GM15510 (cell line): ENCODE measurements around the gene ACTRT2.

Experiments used
- POLR2A ChIP-seq: IDR thresholded peaks from 3 replicates; pipeline ENCODE4 v1.6.1; 2011; ENCODE audit warnings: borderline replicate concordance; ENCODE audit not compliant: insufficient read length; ENCODE audit errors: extremely low read depth

Gene ACTRT2

GRCh38 chr1:3037281-3038040 lies 16.2 kb downstream of the ACTRT2 start:
- no peak for TF ChIP-seq POLR2A

- no peak for TF ChIP-seq POLR2A
These were observed 16.9 kb downstream of the ACTRT2 start for GRCh38 chr1:3038113-3038551.

- TF ChIP-seq POLR2A = no peak
These were observed 17.4 kb downstream of the ACTRT2 start for GRCh38 chr1:3038571-3039181.

- TF ChIP-seq POLR2A = no peak
These were observed 18.7 kb downstream of the ACTRT2 start for GRCh38 chr1:3040004-3040403.

- TF ChIP-seq POLR2A = no peak
These were observed 21.2 kb downstream of the ACTRT2 start for GRCh38 chr1:3042481-3042880.

- no peak for TF ChIP-seq POLR2A
These were observed 27.9 kb downstream of the ACTRT2 start for GRCh38 chr1:3049164-3049563.

- no peak for TF ChIP-seq POLR2A
These were observed 28.6 kb downstream of the ACTRT2 start for GRCh38 chr1:3049905-3050304.

- no peak for TF ChIP-seq POLR2A
These were observed 29.3 kb downstream of the ACTRT2 start for GRCh38 chr1:3050603-3051002.

- TF ChIP-seq POLR2A = no peak
These were observed 30.3 kb downstream of the ACTRT2 start for GRCh38 chr1:3051270-3052268.

GRCh38 chr1:3052501-3052900 lies 31.2 kb downstream of the ACTRT2 start:
- no peak for TF ChIP-seq POLR2A

GRCh38 chr1:3053366-3053980 lies 32.2 kb downstream of the ACTRT2 start:
- TF ChIP-seq POLR2A = no peak

- TF ChIP-seq POLR2A = no peak
These were observed 32.7 kb downstream of the ACTRT2 start for GRCh38 chr1:3053986-3054385.

- no peak for TF ChIP-seq POLR2A
These were observed 33.2 kb downstream of the ACTRT2 start for GRCh38 chr1:3054474-3054873.

- TF ChIP-seq POLR2A = no peak
These were observed 33.8 kb downstream of the ACTRT2 start for GRCh38 chr1:3055051-3055450.
